ENCODE data around the gene VAC14. TPM values are rescaled to one million over a fixed set of nuclear protein-coding genes. Genes with fewer than 3 reads are reported as not detected.
A peak's percentile ranks its signal among the peaks of the same experiment; 100 is the strongest.

The VAC14 gene
- total RNA-seq, 1 donor from 2014 or later, result 21.0 TPM

- no peak overlapping the region for H3K4me3 ChIP-seq
- no peaks in the 10 kb centered on the region for H3K9me3 ChIP-seq (replicated peaks)
- no peaks in the 10 kb centered on the region for H3K27me3 ChIP-seq (ENCODE audit: low read depth)
- no peaks in the 10 kb centered on the region for H3K36me3 ChIP-seq
- H3K27ac ChIP-seq (replicated peaks), result peak overlapping the region; percentile 96
- H3K4me1 ChIP-seq, result peaks cover 77% of the 10 kb centered on the region
- intact Hi-C loops (cut with micrococcal nuclease), result no loop called here
- TF ChIP-seq CTCF (IDR thresholded peaks at IDR 0.05; ENCODE audit: borderline replicate concordance), result no peak
- peak; percentile 54 for DNase-seq
These were observed 65.6 kb downstream of the VAC14 start for GRCh38 chr16:70735141-70735979.

GRCh38 chr16:70734522-70735095 lies 66.3 kb downstream of the VAC14 start:
- intact Hi-C loops (cut with micrococcal nuclease), result no loop called here
- peak overlapping the region; percentile 96 for H3K27ac ChIP-seq (replicated peaks)
- peaks cover 77% of the 10 kb centered on the region for H3K4me1 ChIP-seq

GRCh38 chr16:70730944-70731343 lies 70.0 kb downstream of the VAC14 start:
- H3K36me3 ChIP-seq, result no peaks in the 10 kb centered on the region
- H3K27ac ChIP-seq (replicated peaks), result peak overlapping the region; percentile 75
- H3K9me3 ChIP-seq (replicated peaks), result no peaks in the 10 kb centered on the region
- H3K4me3 ChIP-seq, result no peak overlapping the region
- intact Hi-C loops (cut with micrococcal nuclease), result no loop called here
- H3K27me3 ChIP-seq (ENCODE audit: low read depth), result no peaks in the 10 kb centered on the region
- peak; percentile 68 for DNase-seq
- TF ChIP-seq CTCF (IDR thresholded peaks at IDR 0.05; ENCODE audit: borderline replicate concordance), result no peak
- H3K4me1 ChIP-seq, result peaks cover 65% of the 10 kb centered on the region

More at GRCh38 chr16:70734522-70735095, 66.3 kb downstream of the VAC14 start:
- DNase-seq, result no peak
- Histone ChIP-seq H3K27me3 (ENCODE audit: low read depth) (no peaks in the 10 kb centered on the region), H3K4me3 (no peak overlapping the region), H3K36me3 (no peaks in the 10 kb centered on the region), H3K9me3 (replicated peaks) (no peaks in the 10 kb centered on the region)
- TF ChIP-seq CTCF (IDR thresholded peaks at IDR 0.05; ENCODE audit: borderline replicate concordance), result no peak

GRCh38 chr16:70730031-70730430 lies 70.9 kb downstream of the VAC14 start:
- Histone ChIP-seq H3K4me3 (no peak overlapping the region), H3K4me1 (peaks cover 67% of the 10 kb centered on the region), H3K9me3 (replicated peaks) (no peaks in the 10 kb centered on the region), H3K27me3 (ENCODE audit: low read depth) (no peaks in the 10 kb centered on the region), H3K36me3 (no peaks in the 10 kb centered on the region), H3K27ac (replicated peaks) (peak overlapping the region; percentile 75)
- no peak for DNase-seq
- intact Hi-C loops (cut with micrococcal nuclease), result no loop called here
- no peak for TF ChIP-seq CTCF (IDR thresholded peaks at IDR 0.05; ENCODE audit: borderline replicate concordance)

GRCh38 chr16:70729292-70729691 lies 71.7 kb downstream of the VAC14 start:
- no peaks in the 10 kb centered on the region for H3K27me3 ChIP-seq (ENCODE audit: low read depth)
- H3K27ac ChIP-seq (replicated peaks), result no peak overlapping the region
- DNase-seq, result no peak
- intact Hi-C loops (cut with micrococcal nuclease), result no loop called here
- H3K4me3 ChIP-seq, result no peak overlapping the region
- H3K36me3 ChIP-seq, result no peaks in the 10 kb centered on the region
- peaks cover 71% of the 10 kb centered on the region for H3K4me1 ChIP-seq
- no peak for TF ChIP-seq CTCF (IDR thresholded peaks at IDR 0.05; ENCODE audit: borderline replicate concordance)
- H3K9me3 ChIP-seq (replicated peaks), result no peaks in the 10 kb centered on the region
